SKM-1 (cell line): ENCODE results near the gene STK38.

Experiments
- DNase-seq: peaks from one replicate; lab custom pipeline; 2025; ENCODE audit not compliant: unreplicated experiment; lab: John Stamatoyannopoulos, UW

The STK38 gene

GRCh38 chr6:36566418-36566905 is 19.2 kb upstream of the STK38 start:
- peak; percentile 25 for DNase-seq

- DNase-seq, result no peak
Measured at GRCh38 chr6:36563928-36564284, 16.6 kb upstream of the STK38 start.

GRCh38 chr6:36563237-36563927 is 16.1 kb upstream of the STK38 start:
- no peak for DNase-seq

- DNase-seq, result no peak
Measured at GRCh38 chr6:36560822-36561221, 13.5 kb upstream of the STK38 start.

- DNase-seq, result no peak
Measured at GRCh38 chr6:36559011-36559793, 11.9 kb upstream of the STK38 start.

- DNase-seq, result no peak
Measured at GRCh38 chr6:36556281-36556680, 9.0 kb upstream of the STK38 start.

GRCh38 chr6:36555750-36556252 is 8.5 kb upstream of the STK38 start:
- no peak for DNase-seq

- DNase-seq, result no peak
Measured at GRCh38 chr6:36550473-36551000, 3.3 kb upstream of the STK38 start.

GRCh38 chr6:36548401-36548743 is 1.1 kb upstream of the STK38 start:
- no peak for DNase-seq

GRCh38 chr6:36547646-36548400 is 544 bp upstream of the STK38 start:
- DNase-seq, result no peak

GRCh38 chr6:36546308-36546919 is 865 bp downstream of the STK38 start:
- DNase-seq, result no peak

- no peak for DNase-seq
Measured at GRCh38 chr6:36545767-36546307, 1.4 kb downstream of the STK38 start.

- no peak for DNase-seq
Measured at GRCh38 chr6:36544228-36544627, 3.1 kb downstream of the STK38 start.

GRCh38 chr6:36542041-36542440 is 5.2 kb downstream of the STK38 start:
- no peak for DNase-seq

GRCh38 chr6:36539814-36540568 is 7.3 kb downstream of the STK38 start:
- DNase-seq, result no peak

- no peak for DNase-seq
Measured at GRCh38 chr6:36536873-36537547, 10.3 kb downstream of the STK38 start.

GRCh38 chr6:36533321-36533720 is 14.0 kb downstream of the STK38 start:
- DNase-seq, result no peak

- no peak for DNase-seq
Measured at GRCh38 chr6:36526066-36526465, 21.2 kb downstream of the STK38 start.

- no peak for DNase-seq
Measured at GRCh38 chr6:36525346-36525745, 21.9 kb downstream of the STK38 start.
